Right hindlimb (tissue), 1 donor: ENCODE results near the gene EVI2B.
A peak's percentile ranks its signal among the peaks of the same experiment; 100 is the strongest.
"Not testable (repeated sequence)": the region's sequence is repeated elsewhere in the genome, so short reads cannot be mapped to it uniquely, and the experiment has no call there.

Experiments
- DNase-seq: peaks from one replicate; pipeline ENCODE4 v3.0.0-alpha.2; 2018

The EVI2B gene

DNA sequence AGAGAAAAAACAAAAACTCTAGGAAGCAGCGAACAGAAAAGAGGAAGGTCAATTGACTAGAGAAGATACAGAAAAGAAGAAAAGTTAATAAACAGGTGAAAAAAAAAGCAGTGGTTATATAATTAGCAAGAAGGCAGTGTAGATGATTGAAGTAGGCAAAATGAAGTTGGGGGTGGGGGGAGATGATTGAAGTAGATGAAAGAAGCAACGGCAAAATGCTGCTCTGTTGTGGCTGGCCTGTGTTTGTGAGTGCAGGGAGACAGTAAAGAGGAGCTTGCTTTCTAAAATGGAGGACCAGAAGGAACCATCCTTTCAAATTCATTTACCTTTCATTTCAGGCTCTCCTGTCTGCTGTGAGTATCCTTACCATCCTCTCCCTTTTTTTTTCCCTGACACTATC is 3.6 kb downstream of the EVI2B start:
- DNase-seq = no peak

DNA sequence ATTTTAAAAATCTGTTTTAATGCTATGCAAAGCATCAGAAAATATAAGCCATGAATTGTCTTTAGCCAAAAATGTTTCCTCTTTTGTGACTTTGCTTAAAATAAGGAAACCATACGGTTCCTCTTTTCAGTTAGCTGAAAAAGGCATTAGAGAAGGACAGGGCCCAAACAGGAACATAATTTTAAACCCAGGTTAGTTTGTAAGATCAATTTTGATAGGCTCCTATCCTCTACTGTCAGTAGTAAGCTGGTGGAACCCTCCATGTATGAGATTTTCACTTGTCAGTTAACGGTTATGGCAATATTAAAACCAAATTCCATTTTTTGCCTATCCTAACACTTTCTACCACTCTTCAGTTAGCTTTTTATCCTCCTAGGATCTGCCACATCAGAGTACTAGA is 4.3 kb downstream of the EVI2B start:
- DNase-seq = no peak

DNA sequence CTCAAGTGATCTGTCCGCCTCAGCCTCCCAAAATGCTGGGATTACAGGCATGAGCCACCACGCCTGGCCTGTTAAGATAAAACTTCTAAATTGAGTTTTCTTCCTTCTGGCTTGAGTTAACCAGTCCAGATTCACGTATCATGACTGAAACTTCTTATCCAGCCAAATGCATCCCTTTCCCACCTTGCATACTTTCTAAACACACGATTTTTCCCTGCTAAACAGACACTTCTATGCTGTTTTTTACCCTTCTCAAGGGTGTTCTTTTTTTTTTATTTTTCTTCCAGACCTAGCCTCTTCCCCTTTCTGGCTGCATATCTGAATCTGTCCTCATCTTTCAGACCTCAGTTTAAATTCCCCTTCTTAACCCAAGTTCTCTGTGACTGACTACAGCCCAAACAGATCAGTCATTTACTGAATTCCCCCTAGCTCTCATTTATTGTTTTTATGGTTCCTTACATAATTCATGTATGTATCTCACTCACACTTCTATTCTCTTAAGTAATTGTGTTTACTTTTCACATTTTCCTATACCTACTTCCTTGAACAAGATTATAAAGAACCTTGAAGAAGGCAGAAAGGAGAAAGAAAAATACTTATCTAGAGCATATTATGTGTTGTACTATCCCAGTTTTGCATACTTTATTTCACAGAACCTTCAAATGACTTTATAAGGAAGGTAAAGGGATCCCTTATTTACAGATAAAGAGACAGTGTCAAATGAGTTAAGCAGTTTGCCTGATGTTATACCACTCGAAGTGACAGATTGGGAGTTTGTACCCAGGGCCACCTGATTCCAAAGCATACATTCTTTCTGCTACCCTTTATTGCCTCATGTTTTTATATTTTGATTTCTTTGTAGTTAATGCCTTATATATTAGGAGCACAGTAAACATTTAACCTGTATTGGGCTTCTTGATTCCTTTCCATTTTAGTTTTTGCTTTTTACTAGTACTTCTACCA is 5.2 kb downstream of the EVI2B start:
- no peak for DNase-seq

DNA sequence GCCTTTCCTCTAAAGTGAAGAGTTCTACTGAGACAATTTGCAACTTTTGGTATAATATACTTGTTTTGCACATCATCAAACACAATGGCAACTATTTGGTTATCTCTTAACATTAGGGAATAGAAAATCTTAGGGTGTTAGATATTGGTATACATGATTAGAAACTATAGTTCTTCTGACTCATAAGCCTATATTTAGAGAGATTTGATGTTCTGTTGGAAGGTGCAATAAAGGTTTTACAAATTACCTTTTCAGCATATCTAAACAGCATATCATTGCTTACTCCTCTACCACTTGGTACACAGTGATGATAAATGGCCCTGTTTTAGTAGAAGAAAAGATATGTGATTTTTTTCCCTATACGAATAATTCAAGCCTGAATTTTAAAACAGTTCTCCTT is 6.2 kb downstream of the EVI2B start:
- DNase-seq = no peak

DNA sequence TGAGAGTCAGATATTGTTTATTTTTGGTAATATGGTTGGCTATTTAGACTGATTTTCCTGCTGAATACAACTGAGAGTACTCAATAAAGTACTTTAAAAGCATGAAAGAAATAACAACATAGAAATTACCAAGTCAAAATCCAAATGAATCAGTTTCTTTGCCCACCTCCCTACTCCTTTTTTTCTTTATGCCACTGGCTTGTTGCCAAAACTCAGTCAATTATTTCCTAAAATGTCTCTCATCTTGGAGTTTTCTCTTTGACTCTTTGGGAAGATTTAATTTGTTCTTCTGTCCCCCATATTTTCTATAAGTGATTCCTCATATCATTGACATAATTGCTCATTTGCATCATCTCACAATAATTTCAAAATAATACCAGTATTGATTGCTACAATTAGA is 14.2 kb downstream of the EVI2B start:
- no peak for DNase-seq

DNA sequence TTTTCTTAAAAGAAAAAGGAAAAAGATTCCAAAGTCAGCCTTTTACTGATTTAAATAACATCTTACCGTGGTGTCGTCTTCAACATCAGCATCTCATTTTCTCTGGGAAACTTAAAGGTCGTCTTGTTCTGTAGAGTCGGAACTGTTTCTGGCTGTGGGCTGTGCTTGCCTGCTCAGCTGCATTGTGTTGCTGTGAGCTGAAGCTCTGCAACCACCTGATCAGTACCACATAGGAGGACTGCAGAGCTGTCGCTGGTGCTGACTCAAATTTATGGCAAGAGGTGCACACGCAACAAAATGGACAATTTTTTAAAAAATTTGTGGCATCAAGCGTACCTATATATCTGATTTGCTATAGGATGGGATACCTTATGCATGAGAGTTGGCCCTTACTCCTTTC is 16.8 kb downstream of the EVI2B start, which contains the start of gene OMG:
OMG (minus strand) TSS at position 150 of the 400 bp plus-strand sequence. CDS start 908 bp downstream, outside the sequence.
- DNase-seq = no peak

DNA sequence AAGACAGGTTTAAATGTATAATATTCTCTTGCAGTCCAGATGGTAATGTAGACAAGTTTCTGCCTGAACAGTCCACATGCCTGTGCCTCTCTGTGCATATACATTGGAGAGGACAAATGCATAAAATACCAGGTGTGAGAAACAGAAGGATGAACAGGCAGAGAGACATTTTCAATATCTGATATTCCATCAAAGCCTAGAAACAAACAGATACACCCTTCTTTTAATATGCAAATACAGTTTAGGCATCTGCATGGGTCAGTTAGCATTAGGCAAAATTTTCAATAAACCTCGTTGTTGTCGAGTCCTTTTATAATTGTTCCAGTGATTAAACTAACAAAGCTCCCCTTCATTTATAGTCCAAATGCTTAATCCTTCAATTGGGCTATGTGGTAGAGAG is 17.7 kb downstream of the EVI2B start:
- DNase-seq = no peak

DNA sequence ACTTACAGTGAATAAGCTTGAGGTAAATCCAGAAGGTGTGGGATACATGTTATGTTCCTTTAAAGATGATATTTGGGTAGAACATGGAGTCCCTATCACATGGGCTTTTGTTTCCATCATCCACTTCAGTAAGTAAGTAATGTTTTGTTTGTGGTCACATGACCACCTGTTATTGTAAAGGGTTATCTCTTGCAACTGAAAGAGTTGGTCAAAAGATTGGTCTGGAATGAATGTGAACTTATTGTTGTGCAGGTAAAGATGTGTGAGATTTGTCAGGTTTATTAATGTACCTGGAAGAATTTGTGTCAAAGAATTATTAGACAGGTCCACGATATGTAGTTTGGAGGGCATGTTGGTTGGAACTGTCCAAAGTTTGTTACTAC is 18.4 kb downstream of the EVI2B start:
- no peak for DNase-seq

DNA sequence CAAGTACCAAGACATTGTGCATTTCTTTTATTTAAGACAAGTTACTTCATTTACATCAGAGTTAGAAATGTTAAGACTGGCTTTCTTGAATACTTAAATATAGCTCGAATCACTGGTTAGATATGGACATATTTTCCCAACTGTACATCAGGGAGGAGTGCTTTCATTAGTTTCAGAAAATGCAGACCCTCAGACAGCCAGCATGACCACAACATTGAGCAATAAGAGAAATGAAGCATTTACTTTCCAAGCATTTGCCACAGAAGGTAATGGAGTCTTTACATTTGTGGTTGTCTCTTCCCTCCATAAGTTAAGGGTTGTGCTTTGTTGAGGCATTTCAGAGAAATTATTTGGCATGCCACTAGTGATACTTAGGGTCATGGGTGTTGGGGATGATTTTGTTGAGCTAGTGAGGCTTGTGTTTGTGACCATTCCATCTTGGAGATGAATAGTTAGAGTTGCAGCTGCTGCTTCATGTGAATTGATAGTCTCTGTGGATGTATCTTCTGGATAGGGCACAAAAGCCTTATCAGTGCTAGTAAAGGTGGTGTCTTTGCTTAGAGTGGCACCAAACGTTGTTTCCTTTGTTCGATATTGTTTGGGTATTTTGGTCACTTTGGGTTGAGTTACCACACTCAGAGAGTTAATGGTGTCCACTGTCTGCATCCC is 18.9 kb downstream of the EVI2B start:
- no peak for DNase-seq

DNA sequence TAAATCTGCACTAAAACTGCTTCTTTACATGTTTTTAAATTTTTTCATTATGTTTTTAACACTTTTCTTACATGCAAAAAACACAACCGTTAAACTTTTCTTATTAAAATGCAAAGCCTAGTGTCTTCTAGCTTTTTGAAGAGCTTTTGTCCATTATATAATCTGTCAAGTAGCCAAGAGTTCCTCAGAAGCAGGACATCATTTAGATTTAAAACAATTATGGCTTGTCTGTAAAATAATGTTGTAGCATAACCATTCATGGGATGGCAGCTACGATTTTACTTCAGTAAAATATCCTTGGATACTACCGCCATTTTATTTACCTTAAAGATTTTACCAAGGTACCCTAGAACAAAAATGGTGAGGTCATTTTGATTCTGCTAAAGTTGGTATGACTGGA is 19.6 kb downstream of the EVI2B start:
- no peak for DNase-seq

DNA sequence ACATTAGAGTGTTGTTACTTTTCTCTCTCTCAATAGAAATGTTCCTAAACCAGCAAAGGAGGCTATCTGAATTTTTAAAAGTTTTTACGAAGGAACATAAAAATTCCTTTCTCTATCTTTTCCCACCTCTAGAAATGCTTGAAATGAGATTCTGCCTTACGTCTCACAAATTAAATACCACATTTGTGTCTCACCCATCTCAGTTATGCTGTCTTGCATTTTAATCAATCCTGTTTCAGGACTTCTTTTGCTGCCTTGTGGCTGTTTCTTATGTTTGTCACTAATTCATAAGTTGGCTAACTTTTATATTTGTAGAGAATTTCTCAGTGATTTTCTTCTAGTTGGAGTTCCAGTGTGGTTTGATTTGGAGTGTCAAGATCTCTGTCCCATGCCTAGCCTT is 20.3 kb downstream of the EVI2B start:
- DNase-seq = no peak

DNA sequence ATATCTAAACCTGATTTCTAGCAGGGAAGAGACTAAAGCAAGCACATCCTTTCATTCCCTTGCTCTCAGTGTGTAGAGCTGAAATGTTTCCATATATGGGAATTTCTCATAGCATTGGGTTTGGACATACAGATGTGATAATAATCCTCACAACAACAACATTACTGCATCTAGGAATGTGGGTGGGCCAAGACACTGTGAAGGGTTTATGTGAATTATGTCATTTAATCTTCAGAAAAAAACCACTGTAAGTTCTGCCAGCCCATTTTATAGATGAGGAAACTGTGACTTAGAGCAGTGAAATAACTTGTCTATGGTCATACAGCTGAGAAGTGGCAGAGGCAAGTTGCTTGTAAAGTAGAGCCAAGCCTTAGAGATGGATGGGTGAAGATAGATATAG is 22.0 kb downstream of the EVI2B start:
- DNase-seq = no peak

DNA sequence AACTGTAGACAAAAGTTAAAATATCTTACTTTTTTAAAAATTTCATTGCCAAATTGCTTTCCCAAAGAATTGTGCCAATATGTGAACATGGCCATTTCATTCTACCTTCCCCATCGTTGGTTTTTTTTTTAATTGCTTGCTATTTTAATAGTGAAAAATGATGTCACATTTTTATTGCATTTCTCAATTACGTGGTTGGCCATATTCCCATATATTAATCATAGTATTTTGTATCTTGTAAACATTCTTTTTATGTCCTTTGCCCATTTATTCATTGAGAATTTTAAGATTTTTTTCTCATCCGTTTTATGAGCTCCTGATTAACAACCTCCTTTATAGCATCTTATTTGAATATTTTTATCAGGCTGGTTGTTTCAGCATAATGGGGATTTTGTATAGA is 24.1 kb downstream of the EVI2B start:
- DNase-seq = no peak

DNA sequence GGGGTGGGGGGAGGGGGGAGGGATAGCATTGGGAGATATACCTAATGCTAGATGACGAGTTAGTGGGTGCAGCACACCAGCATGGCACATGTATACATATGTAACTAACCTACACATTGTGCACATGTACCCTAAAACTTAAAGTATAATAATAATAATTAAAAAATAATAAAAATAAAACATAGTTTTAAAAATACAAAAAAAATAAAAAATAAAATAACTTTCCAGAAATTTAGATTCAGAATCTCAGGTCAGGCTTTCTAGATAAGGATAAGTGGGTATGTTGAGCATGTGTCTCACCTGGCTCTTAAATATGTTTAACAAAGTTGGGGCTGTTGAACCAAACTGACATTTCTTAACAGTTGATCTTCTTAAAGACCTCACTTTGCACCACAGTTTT is 25.9 kb downstream of the EVI2B start:
- DNase-seq = not testable (repeated sequence)

DNA sequence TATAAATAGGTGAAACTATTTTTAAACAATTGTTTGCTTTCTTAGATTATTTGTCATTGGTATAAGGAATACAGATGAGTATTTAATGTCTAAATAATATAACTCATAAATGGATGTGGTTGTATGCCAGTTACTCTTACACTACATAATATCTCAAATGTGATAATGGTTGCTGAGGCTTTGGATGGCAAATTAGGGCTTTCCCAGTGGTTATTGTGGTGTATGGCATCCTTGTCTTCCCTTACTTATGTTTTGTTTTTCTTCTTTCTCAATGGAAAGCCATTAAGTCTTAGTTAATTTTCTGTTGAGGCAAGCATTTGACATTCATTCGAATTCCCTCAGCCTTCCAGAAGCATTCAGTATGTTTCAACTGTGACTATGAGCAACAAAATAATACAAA is 27.3 kb downstream of the EVI2B start:
- DNase-seq = no peak

DNA sequence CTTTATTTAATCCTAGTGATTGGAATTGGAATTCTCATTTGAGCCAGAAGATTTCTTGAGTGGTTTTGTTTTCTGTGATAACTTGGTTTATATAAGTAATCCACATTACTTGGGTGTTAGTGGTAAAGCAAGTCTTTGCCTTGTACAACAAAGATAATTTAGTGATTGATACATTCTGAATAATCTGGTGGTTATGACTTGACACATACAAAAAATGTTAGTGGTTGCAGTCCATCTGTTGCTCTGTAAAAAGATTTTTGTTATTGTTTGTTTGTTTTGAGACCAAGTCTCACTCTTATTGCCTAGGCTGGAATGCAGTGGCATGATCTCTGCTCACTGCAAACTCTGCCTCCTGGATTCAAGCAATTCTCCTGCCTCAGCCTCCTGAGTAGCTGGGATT is 30.0 kb downstream of the EVI2B start:
- no peak for DNase-seq

DNA sequence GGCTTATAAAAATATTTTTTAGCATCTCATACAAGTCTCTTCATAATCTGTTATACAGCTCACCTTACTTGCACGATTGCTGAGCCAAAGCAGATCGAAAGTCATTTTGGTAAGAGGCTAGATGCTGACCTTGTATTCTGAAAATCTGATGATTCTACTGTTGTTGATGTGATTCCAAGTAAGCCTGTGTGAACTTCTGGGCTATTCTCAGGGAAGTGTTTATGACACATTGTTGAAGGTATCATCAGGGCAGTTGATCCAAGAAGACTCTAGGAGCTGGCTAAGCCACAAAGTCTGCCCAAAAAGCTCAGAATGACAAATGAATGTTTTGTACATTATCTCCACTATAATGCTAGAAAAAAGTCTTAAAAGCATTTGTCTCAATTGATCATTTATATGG is 32.8 kb downstream of the EVI2B start:
- DNase-seq = no peak

DNA sequence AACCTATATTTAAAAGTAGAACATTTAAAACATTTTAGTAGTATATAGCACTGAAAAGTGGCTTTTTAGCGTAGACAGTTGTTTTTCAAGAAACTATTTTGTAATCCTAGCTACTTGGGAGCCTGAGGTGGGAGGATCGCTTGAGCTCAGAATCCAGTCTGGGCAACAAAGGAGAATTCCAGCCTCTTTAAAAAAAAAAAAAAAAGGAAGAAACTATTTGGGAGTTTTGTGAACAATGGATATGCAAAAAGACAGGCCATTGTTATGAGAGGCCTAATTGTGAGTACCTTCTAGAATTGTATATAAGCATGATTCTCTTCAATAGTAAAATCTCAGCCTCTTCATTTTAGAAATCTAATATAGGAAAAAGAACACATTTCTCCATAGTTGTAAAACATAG is 34.5 kb downstream of the EVI2B start:
- no peak for DNase-seq

DNA sequence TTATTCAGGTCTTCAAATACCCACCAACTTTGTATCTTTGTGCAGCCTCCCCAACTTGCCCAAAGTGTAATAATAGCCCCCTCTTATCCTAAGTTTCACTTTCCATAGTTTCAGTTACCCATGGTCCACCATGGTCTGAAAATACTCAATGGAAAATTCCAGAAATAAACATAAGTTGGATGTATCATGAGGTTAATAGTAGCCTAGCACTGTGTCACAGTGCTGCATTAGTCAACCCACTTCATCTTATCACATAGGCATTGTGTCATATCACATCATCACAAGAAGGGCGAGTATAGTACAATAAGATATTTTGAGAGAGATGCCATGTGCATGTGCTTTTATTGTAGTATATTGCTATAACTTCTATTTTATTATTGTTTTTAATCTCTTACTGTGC is 38.7 kb downstream of the EVI2B start:
- no peak for DNase-seq

DNA sequence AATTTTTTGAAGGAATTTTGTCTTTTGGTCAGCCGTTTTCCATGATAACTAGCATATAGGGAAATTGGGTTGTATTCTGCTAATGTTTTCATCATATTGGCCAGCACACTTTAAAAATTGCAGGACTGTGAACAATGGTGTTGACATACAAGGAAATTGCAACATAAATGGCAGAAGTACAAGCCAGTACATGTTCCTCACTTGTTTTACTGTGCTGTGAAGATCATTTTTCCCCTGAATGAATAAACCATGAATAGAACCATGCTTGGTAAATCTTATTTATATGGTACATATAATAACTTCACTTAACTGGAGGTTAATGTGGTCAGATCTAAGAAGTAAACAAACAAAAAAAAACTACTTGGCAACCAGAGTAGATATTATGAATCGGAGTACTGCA is 39.6 kb downstream of the EVI2B start:
- DNase-seq = no peak

DNA sequence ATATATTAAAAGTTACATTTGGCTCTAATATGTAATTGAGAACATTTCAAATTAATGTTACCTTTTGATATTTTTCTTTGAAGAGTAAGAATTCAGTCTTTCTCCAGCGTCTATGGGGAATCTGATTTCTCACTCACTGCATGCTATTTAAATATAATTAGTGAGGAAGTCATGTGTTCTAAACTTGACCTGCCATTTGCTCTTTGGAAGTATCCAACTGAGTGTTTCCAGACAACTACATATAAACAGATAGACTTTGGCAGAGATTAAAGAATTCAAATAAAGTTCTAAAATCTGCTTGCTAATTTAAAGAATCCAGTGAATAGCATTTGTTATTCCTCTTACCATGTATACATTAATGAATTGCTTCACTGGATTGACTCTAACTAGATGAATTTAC is 40.3 kb downstream of the EVI2B start:
- DNase-seq = no peak

DNA sequence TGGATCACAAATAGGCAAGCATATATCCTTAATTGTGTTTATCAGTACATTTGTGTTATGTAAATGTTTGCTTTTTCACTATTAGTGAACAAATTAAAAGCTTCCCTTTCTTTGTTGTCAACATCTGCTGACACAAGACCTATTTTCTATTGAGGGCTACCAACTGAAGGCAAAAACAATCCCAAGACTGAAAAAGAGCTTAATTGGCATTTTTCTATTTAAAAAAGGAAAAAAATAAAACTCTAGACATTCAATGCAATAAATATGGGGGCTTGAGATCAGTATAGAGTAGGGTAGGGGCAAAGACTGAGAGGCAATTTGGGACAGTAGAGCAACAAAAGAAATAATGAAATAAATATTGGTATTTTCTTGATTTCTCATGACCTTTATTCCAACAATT is 41.1 kb downstream of the EVI2B start:
- no peak for DNase-seq

DNA sequence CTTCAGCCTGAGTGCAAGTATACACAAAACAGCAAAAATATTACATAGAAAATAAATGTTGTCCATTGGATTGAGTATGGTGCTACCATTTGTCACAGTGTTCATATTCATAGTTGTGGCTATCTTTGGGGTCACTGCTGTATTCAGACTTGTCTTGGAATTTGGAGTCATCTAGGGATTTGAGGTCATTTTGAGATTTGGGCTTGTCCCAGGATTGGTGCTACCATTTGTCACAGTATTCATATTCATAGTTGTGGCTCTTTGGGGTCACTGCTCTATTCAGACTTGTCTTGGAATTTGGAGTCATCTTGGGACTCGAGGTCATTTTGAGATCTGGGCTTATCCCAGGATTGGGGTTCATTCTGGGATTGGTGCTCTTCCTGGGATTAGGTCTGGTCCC is 41.6 kb downstream of the EVI2B start:
- no peak for DNase-seq

DNA sequence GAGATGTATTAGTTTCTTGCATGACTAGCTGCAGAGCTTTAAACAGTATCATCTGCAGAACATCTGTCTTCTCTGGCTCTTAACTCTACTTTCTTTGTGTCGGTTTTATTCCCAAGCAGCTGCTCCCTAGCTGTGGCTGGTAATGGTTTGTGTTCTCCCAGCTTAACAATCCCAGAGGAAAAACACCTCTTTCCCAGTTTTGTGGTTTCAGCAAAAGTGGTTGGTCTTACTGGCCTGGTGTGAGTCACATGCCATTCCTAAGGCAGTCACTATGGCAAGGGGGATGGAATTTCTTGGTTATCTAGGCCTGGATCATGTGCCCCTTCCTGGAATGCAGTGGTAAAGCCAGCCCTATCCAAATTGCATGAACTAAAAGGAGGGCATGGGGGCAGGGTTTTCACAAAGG is 44.3 kb downstream of the EVI2B start:
- peak; percentile 30 for DNase-seq
